SK-N-DZ (cell line): ENCODE results near the gene PUDP.
A peak's percentile ranks its signal among the peaks of the same experiment; 100 is the strongest.

Source experiments
- DNase-seq: peaks from one replicate; pipeline ENCODE4 v3.0.0-alpha.2; 2015; ENCODE audit warnings: low spot score

Gene PUDP

GRCh38 chrX:7147413-7147977 is 458 bp downstream of the PUDP start, which contains the start of gene STS:
STS (plus strand) TSS chrX:7147712; CDS start chrX:7253200, 105,488 bp downstream.
- DNase-seq = peak; percentile 37

GRCh38 chrX:7146703-7147412 is 1.1 kb downstream of the PUDP start:
- no peak for DNase-seq

GRCh38 chrX:7146020-7146702 is 1.8 kb downstream of the PUDP start:
- DNase-seq = no peak

- DNase-seq = no peak
These were observed 2.5 kb downstream of the PUDP start for GRCh38 chrX:7145454-7145853.

GRCh38 chrX:7143941-7144525 is 3.9 kb downstream of the PUDP start:
- DNase-seq = no peak

GRCh38 chrX:7143076-7143475 is 4.9 kb downstream of the PUDP start:
- no peak for DNase-seq

- DNase-seq = no peak
These were observed 8.5 kb downstream of the PUDP start for GRCh38 chrX:7139202-7140081.

GRCh38 chrX:7134981-7135380 is 13.0 kb downstream of the PUDP start:
- peak; percentile 1 for DNase-seq

- DNase-seq = no peak
These were observed 14.9 kb downstream of the PUDP start for GRCh38 chrX:7133050-7133440.

- DNase-seq = peak; percentile 25
These were observed 15.5 kb downstream of the PUDP start for GRCh38 chrX:7132335-7133049.

GRCh38 chrX:7131621-7132020 is 16.3 kb downstream of the PUDP start:
- no peak for DNase-seq

- no peak for DNase-seq
These were observed 20.9 kb downstream of the PUDP start for GRCh38 chrX:7127056-7127455.

- DNase-seq = no peak
These were observed 27.1 kb downstream of the PUDP start for GRCh38 chrX:7120878-7121219.

GRCh38 chrX:7119950-7120877 is 27.7 kb downstream of the PUDP start:
- no peak for DNase-seq

GRCh38 chrX:7117587-7117986 is 30.4 kb downstream of the PUDP start:
- DNase-seq = no peak

GRCh38 chrX:7116081-7116480 is 31.9 kb downstream of the PUDP start:
- DNase-seq = no peak

GRCh38 chrX:7115557-7115956 is 32.4 kb downstream of the PUDP start:
- no peak for DNase-seq

- no peak for DNase-seq
These were observed 35.9 kb downstream of the PUDP start for GRCh38 chrX:7112071-7112470.

GRCh38 chrX:7111518-7111917 is 36.4 kb downstream of the PUDP start:
- DNase-seq = no peak

- no peak for DNase-seq
These were observed 37.1 kb downstream of the PUDP start for GRCh38 chrX:7110821-7111276.
